Measurements from ENCODE around the gene HLCS. TPM values are rescaled to one million over a fixed set of nuclear protein-coding genes. Genes with fewer than 3 reads are reported as not detected.

The HLCS gene
- total and polyA plus RNA-seq, 2 experiments from 2014 or later = 10.6 to 30.4 TPM

DNA sequence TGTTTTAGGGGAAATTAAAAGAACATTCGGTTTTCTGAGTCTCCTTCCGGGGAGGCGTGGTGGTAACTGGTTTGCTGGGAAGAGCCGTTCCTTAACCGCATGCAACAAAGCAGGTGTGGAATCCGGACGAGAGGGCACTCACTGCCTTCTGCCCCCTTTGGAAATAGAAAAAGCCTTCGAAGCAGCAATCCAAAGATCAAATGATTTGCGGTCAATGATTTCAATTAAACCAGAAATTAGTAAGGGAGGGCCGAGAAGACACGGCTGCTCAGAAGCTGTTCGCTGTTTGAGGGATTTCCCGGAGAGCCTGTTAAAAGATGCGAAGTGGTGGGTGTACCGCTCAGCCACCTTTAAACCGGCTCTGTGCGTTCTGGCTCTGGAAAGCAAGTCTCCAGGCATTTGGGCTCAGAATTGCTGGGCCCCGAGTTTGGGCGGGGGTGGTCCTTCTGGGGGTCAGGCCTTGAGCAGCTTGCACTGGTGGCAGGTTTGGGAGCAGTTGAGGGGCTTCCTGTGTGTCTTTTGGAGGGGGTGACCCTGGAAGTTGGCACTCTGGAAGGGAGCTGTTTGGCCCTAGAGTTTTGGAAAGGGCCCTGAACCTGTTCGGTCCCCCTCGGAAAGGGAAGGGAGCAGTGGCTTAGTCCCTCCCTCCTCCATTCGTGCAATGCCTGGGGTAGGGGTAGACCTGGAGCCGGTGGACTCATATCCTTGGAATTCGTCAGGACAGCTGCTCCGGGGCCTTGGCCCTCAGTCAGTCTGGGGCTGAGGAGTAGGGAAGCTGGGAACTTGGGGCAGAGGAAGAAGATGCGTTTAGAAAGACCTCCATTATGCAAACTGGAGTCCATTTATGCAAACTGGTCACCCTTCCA is 264.5 kb downstream of the HLCS start:
- no peaks in the 10 kb centered on the region for H3K79me2 ChIP-seq
- no peak for TF ChIP-seq EZH2phosphoT487 (IDR thresholded peaks at IDR 0.05; ENCODE audit: low read depth, severe bottlenecking, unreplicated experiment)
- peak; percentile 90 for TF ChIP-seq EZH2 (IDR thresholded peaks at IDR 0.05; ENCODE audit: borderline replicate concordance)
- peaks cover 26% of the 10 kb centered on the region for H3K4me1 ChIP-seq (ENCODE audit: insufficient read depth)
- WGBS (ENCODE audit: low lambda C conversion rate, missing lambda C conversion rate) = 10% methylated on average over 26 of the region's 26 CpGs
- H2AFZ ChIP-seq = no peak overlapping the region
- H3K36me3 ChIP-seq (replicated peaks; ENCODE audit: insufficient read depth, low read depth) = no peaks in the 10 kb centered on the region
- H3K9me2 ChIP-seq (replicated peaks; ENCODE audit: insufficient read depth) = no peaks in the 10 kb centered on the region
- H3K9me3 ChIP-seq (ENCODE audit: low read depth) = no peaks in the 10 kb centered on the region
- peaks cover 98% of the 10 kb centered on the region for H3K27me3 ChIP-seq
- no peaks in the 10 kb centered on the region for H4K20me1 ChIP-seq (ENCODE audit: insufficient read depth, poor library complexity, severe bottlenecking)
- H3K4me3 ChIP-seq = no peak overlapping the region
- DNase-seq (ENCODE audit: low spot score) = no peak
- no peak overlapping the region for H3K27ac ChIP-seq
- H3K4me2 ChIP-seq = peak overlapping the region; percentile 89

DNA sequence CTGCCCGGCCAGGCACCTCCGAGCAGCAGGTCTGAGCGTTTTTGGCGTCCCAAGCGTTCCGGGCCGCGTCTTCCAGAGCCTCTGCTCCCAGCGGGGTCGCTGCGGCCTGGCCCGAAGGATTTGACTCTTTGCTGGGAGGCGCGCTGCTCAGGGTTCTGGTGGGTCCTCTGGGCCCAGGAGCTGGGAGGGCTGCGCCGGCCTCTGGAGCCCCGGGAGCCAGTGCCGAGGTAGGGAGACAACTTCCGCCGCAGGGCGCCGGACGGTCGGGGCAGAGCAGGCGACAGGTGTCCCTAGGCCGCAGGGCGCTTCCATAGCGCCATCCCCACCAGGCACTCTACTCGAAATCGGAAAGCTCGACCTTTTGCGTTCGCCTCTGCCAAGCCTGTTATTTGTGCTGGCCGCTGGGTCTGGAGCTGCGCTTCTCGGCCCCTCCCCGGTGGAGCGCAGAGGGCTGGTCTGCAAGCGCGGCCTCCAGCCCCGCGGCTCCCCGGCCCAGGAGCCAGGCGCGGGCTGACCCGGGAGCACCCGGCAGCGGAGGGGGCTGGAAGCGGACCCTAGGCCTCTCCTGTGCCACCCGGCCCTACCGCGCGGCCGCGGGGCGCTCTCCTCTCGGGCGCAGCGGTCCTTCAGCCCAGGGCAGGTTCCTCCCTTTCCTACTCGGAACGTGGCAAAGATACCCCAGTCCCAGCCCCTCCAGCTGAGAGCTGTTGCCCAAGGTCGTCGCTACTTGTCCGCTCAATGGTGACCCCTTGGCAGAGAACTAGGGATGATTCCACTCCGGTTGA is 265.3 kb downstream of the HLCS start:
- 3% methylated on average over 63 of the region's 65 CpGs for WGBS (ENCODE audit: low lambda C conversion rate, missing lambda C conversion rate)
- peak; percentile 91 for TF ChIP-seq EZH2phosphoT487 (IDR thresholded peaks at IDR 0.05; ENCODE audit: low read depth, severe bottlenecking, unreplicated experiment)
- no peak for TF ChIP-seq EZH2 (IDR thresholded peaks at IDR 0.05; ENCODE audit: borderline replicate concordance)
- TF ChIP-seq, protein P1, sequence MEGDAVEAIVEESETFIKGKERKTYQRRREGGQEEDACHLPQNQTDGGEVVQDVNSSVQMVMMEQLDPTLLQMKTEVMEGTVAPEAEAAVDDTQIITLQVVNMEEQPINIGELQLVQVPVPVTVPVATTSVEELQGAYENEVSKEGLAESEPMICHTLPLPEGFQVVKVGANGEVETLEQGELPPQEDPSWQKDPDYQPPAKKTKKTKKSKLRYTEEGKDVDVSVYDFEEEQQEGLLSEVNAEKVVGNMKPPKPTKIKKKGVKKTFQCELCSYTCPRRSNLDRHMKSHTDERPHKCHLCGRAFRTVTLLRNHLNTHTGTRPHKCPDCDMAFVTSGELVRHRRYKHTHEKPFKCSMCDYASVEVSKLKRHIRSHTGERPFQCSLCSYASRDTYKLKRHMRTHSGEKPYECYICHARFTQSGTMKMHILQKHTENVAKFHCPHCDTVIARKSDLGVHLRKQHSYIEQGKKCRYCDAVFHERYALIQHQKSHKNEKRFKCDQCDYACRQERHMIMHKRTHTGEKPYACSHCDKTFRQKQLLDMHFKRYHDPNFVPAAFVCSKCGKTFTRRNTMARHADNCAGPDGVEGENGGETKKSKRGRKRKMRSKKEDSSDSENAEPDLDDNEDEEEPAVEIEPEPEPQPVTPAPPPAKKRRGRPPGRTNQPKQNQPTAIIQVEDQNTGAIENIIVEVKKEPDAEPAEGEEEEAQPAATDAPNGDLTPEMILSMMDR (IDR thresholded peaks at IDR 0.05; ENCODE audit: poor library complexity) = no peak
- Histone ChIP-seq H3K4me1 (ENCODE audit: insufficient read depth) (peaks cover 26% of the 10 kb centered on the region), H2AFZ (no peak overlapping the region), H3K9me2 (replicated peaks; ENCODE audit: insufficient read depth) (no peaks in the 10 kb centered on the region), H3K4me2 (peak overlapping the region; percentile 89), H3K36me3 (replicated peaks; ENCODE audit: insufficient read depth, low read depth) (no peaks in the 10 kb centered on the region), H4K20me1 (ENCODE audit: insufficient read depth, poor library complexity, severe bottlenecking) (no peaks in the 10 kb centered on the region), H3K79me2 (no peaks in the 10 kb centered on the region), H3K27ac (no peak overlapping the region), H3K27me3 (peaks cover 98% of the 10 kb centered on the region), H3K9me3 (ENCODE audit: low read depth) (no peaks in the 10 kb centered on the region), H3K4me3 (no peak overlapping the region)
- no peak for DNase-seq (ENCODE audit: low spot score)

Small RNAs within 50 kb of the gene (small RNA-seq; reads per million reads assigned to genes)
- not detected for gene RF00019
- gene RNA5SP491 = 7.7 reads per million, percentile 94 among the genes with 10 or more reads in this experiment

Other genes with a start within 250 kb of the HLCS start
- 0.17 TPM in 1 of 2 replicates, not detected in the other for gene RIPPLY3, start 40.0 kb upstream of the HLCS start, total RNA-seq
- 0.11 and 1.0 TPM in 2 replicates for gene RIPPLY3, start 40.0 kb upstream of the HLCS start, polyA plus RNA-seq
- 20.0 and 23.3 TPM in 2 replicates for gene PIGP, start 106.4 kb upstream of the HLCS start, total RNA-seq
- gene PIGP, start 106.4 kb upstream of the HLCS start, polyA plus RNA-seq = 39.9 and 48.7 TPM in 2 replicates
- 196 and 244 TPM in 2 replicates for gene TTC3, start 106.6 kb upstream of the HLCS start, total RNA-seq
- gene TTC3, start 106.6 kb upstream of the HLCS start, polyA plus RNA-seq = 139 and 146 TPM in 2 replicates